MM.1S (cell line): ENCODE data around the gene CD93.

Experiments used
- DNase-seq: peaks from one replicate; pipeline ENCODE4 v3.0.0-alpha.2; 2015
- H2AFZ ChIP-seq: fragments of 300-600 bp; sonication (generic); 2 replicates; pipeline ENCODE4 v1.6.0; 2016; ENCODE audit warnings: antibody characterized with exemption, low read length
- H3F3A ChIP-seq: fragments of 300-600 bp; sonication (generic); 2 replicates; pipeline ENCODE4 v1.6.1; 2016; ENCODE audit warnings: mild to moderate bottlenecking, antibody characterized with exemption, low read length, moderate library complexity, mixed read lengths; ENCODE audit not compliant: insufficient read depth
- H3K27ac ChIP-seq: fragments of 300-600 bp; sonication (generic); 2 replicates; pipeline ENCODE4 v1.5.1; 2016; ENCODE audit warnings: mild to moderate bottlenecking, low read length
- H3K27me3 ChIP-seq: fragments of 300-600 bp; sonication (generic); replicated peaks from 2 replicates; pipeline ENCODE4 v1.6.0; 2016; ENCODE audit warnings: low read length; ENCODE audit not compliant: insufficient read depth
- H3K36me3 ChIP-seq: fragments of 300-600 bp; sonication (generic); replicated peaks from 2 replicates; pipeline ENCODE4 v1.6.1; 2016; ENCODE audit warnings: mild to moderate bottlenecking, low read length, mixed read lengths; ENCODE audit not compliant: insufficient read depth
- H3K4me1 ChIP-seq: fragments of 300-600 bp; sonication (generic); 2 replicates; pipeline ENCODE4 v1.6.1; 2016; ENCODE audit warnings: low read length, mixed read lengths
- H3K4me2 ChIP-seq: fragments of 300-600 bp; sonication (generic); 2 replicates; pipeline ENCODE4 v1.6.0; 2016; ENCODE audit warnings: low read depth, low read length
- H3K4me3 ChIP-seq: fragments of 300-600 bp; sonication (generic); 2 replicates; pipeline ENCODE4 v1.5.1; 2016; ENCODE audit warnings: low read length, mixed read lengths
- H3K79me2 ChIP-seq: fragments of 300-600 bp; sonication (generic); 2 replicates; pipeline ENCODE4 v1.6.1; 2016; ENCODE audit warnings: mixed run types, low read length, mixed read lengths
- H3K9ac ChIP-seq: fragments of 300-600 bp; sonication (generic); 2 replicates; pipeline ENCODE4 v1.6.1; 2016; ENCODE audit warnings: low read length, mixed read lengths
- H3K9me2 ChIP-seq: fragments of 300-600 bp; sonication (generic); replicated peaks from 2 replicates; pipeline ENCODE4 v1.6.1; 2016; ENCODE audit warnings: mild to moderate bottlenecking, low read length, mixed read lengths; ENCODE audit not compliant: insufficient read depth
- H3K9me3 ChIP-seq: fragments of 300-600 bp; sonication (generic); replicated peaks from 2 replicates; pipeline ENCODE4 v1.6.1; 2016; ENCODE audit warnings: mild to moderate bottlenecking, low read length, mixed read lengths; ENCODE audit not compliant: insufficient read depth
- H4K20me1 ChIP-seq: fragments of 300-600 bp; sonication (generic); 2 replicates; pipeline ENCODE4 v1.6.1; 2016; ENCODE audit warnings: mild to moderate bottlenecking, low read length, moderate library complexity, mixed read lengths; ENCODE audit not compliant: insufficient read depth
- EZH2 ChIP-seq: fragments of 300-600 bp; sonication (generic); optimal IDR thresholded peaks from 2 replicates; pipeline ENCODE3; 2017; ENCODE audit warnings: low read depth, mild to moderate bottlenecking, antibody characterized with exemption, low read length, mixed read lengths
- EZH2phosphoT487 ChIP-seq: fragments of 300-600 bp; sonication (generic); IDR thresholded peaks from 2 replicates; pipeline ENCODE4 v1.6.1; 2018; ENCODE audit warnings: antibody characterized with exemption, low read length
- TF ChIP-seq, protein P1 (sequence below): fragments of 300-600 bp; sonication (generic); IDR thresholded peaks from 2 replicates; pipeline ENCODE4 v1.5.1; 2016; ENCODE audit warnings: antibody characterized with exemption, low read length, mixed read lengths

Gene CD93

DNA sequence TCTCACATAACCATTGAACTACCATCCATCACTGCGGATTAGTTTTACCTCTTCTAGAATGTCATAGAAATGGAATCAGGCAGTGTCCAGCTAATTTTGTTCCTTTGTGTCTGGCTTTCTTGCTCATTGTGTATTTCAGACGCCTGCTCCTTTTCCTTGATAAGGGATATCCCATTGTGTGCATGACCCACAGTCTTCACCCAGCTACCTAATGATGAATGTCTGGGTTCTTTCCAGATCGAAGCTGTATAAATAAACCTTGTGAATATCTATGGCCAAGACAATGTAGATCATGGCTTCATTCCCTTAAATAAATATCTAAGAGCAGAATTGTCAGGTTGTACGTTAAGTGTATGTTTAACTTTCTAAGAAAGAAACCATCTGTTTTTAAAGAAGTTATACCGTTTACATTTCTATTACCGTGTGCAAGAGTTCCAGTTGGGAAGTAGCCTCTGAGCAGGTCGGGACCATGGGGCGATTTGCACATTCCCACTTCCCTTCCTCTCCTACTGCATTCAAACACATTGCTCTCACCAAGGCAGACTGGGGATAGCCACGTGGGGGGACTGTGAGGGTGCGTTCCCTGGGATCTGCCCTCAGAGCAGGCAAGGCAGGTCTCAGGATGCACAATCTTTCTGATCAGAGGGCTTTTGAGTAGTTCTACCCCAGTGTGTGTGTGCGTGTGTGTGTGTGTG lies 13.1 kb downstream of the CD93 start:
- H3K4me2 ChIP-seq: no peak overlapping the region
- no peaks in the 10 kb centered on the region for H3K27me3 ChIP-seq
- no peaks in the 10 kb centered on the region for H3K36me3 ChIP-seq
- H3K4me3 ChIP-seq: no peak overlapping the region
- DNase-seq: no peak
- H3K79me2 ChIP-seq: no peaks in the 10 kb centered on the region
- no peaks in the 10 kb centered on the region for H4K20me1 ChIP-seq
- TF ChIP-seq, protein P1, sequence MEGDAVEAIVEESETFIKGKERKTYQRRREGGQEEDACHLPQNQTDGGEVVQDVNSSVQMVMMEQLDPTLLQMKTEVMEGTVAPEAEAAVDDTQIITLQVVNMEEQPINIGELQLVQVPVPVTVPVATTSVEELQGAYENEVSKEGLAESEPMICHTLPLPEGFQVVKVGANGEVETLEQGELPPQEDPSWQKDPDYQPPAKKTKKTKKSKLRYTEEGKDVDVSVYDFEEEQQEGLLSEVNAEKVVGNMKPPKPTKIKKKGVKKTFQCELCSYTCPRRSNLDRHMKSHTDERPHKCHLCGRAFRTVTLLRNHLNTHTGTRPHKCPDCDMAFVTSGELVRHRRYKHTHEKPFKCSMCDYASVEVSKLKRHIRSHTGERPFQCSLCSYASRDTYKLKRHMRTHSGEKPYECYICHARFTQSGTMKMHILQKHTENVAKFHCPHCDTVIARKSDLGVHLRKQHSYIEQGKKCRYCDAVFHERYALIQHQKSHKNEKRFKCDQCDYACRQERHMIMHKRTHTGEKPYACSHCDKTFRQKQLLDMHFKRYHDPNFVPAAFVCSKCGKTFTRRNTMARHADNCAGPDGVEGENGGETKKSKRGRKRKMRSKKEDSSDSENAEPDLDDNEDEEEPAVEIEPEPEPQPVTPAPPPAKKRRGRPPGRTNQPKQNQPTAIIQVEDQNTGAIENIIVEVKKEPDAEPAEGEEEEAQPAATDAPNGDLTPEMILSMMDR: no peak
- TF ChIP-seq EZH2: no peak
- no peak overlapping the region for H3K27ac ChIP-seq
- H3K9me2 ChIP-seq: no peaks in the 10 kb centered on the region
- no peaks in the 10 kb centered on the region for H3F3A ChIP-seq
- no peak overlapping the region for H3K9ac ChIP-seq
- no peaks in the 10 kb centered on the region for H3K4me1 ChIP-seq
- no peak overlapping the region for H2AFZ ChIP-seq
- no peaks in the 10 kb centered on the region for H3K9me3 ChIP-seq

DNA sequence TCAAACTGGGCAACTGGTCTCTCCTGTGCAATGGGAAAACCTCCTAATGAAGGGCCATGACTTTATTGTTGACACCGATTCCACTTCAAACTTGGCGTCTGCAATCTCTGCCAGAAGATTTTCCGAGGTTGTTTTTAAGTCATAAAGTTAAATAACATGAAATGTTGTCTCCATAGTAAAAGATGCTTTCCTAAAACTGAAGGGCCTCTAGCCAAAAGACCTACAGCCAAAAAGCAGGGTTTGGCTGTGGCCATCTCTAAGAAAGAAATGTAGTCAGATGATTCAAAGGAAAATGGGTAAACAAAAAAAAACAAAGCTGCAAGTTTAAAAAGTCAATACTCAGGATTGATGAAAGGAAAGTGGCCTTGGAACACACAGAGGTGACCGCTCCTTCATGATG lies 14.1 kb downstream of the CD93 start:
- no peak overlapping the region for H3K9ac ChIP-seq
- H3K4me2 ChIP-seq: no peak overlapping the region
- no peak overlapping the region for H3K27ac ChIP-seq
- H3K27me3 ChIP-seq: no peaks in the 10 kb centered on the region
- H3K79me2 ChIP-seq: no peaks in the 10 kb centered on the region
- DNase-seq: no peak
- no peaks in the 10 kb centered on the region for H3K9me2 ChIP-seq
- no peaks in the 10 kb centered on the region for H3F3A ChIP-seq
- TF ChIP-seq EZH2phosphoT487 (no peak), EZH2 (no peak)
- TF ChIP-seq, protein P1: no peak
- no peak overlapping the region for H2AFZ ChIP-seq
- H3K4me3 ChIP-seq: no peak overlapping the region
- no peaks in the 10 kb centered on the region for H3K9me3 ChIP-seq
- H3K36me3 ChIP-seq: no peaks in the 10 kb centered on the region
- no peaks in the 10 kb centered on the region for H3K4me1 ChIP-seq
- no peaks in the 10 kb centered on the region for H4K20me1 ChIP-seq

DNA sequence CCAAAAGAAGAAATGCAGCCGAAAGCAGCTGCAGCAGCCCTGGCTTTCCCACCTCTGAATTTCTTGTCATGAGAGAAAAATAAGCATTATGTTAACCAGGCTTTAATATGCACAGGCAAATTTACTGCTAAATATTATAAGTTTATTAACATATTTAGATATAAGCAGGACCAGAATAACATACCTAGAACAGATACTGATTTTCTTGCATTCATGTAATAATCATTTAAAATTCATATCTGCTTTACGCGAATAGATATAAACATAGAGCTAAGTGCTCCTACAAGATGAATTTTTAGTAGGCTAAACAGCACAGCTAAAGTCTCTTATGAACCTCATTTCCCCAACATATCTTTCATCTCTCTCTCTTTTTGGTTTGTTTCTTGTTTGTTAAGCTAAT lies 14.7 kb downstream of the CD93 start:
- Histone ChIP-seq H3K27ac (no peak overlapping the region), H3K27me3 (no peaks in the 10 kb centered on the region), H4K20me1 (no peaks in the 10 kb centered on the region), H3K4me2 (no peak overlapping the region), H3K79me2 (no peaks in the 10 kb centered on the region), H3K4me1 (no peaks in the 10 kb centered on the region), H3K9ac (no peak overlapping the region), H3F3A (no peaks in the 10 kb centered on the region), H3K36me3 (no peaks in the 10 kb centered on the region), H3K4me3 (no peak overlapping the region), H3K9me3 (no peaks in the 10 kb centered on the region), H2AFZ (no peak overlapping the region), H3K9me2 (no peaks in the 10 kb centered on the region)
- TF ChIP-seq EZH2phosphoT487 (no peak), EZH2 (no peak)
- TF ChIP-seq, protein P1: no peak
- no peak for DNase-seq
